H9 (cell line): Measurements from ENCODE around the gene TSC22D4. TPM values are rescaled to one million over a fixed set of nuclear protein-coding genes. Genes with fewer than 3 reads are reported as not detected.

Source experiments
- DNase-seq: peaks from one replicate; pipeline ENCODE4 v3.0.0-alpha.2; 2017
- H2AFZ ChIP-seq: one replicate; pipeline ENCODE4 v1.6.1; 2013; ENCODE audit warnings: mild to moderate bottlenecking, low read length, control low read depth, moderate library complexity
- H2AK5ac ChIP-seq: 2 replicates; pipeline ENCODE4 v1.6.1; 2013; ENCODE audit warnings: low read length, control low read depth, mixed read lengths; ENCODE audit not compliant: insufficient read length
- H2BK120ac ChIP-seq: one replicate; pipeline ENCODE4 v1.6.1; 2013; ENCODE audit warnings: low read depth, mild to moderate bottlenecking, low read length, control low read depth, inconsistent platforms; ENCODE audit not compliant: poor library complexity, severe bottlenecking
- H2BK12ac ChIP-seq: 2 replicates; pipeline ENCODE4 v1.6.1; 2013; ENCODE audit warnings: low read length, control low read depth, mixed read lengths, low read depth; ENCODE audit not compliant: insufficient read length
- H2BK15ac ChIP-seq: 2 replicates; pipeline ENCODE4 v1.6.1; 2013; ENCODE audit warnings: low read depth, low read length, control low read depth
- H2BK20ac ChIP-seq: one replicate; pipeline ENCODE4 v1.6.1; 2013; ENCODE audit warnings: low read depth, mild to moderate bottlenecking, low read length, control low read depth, inconsistent platforms; ENCODE audit not compliant: poor library complexity, severe bottlenecking
- H2BK5ac ChIP-seq: 2 replicates; pipeline ENCODE4 v1.6.1; 2013; ENCODE audit warnings: low read length, control low read depth, mixed read lengths; ENCODE audit not compliant: insufficient read length
- H3K14ac ChIP-seq: 2 replicates; pipeline ENCODE4 v1.6.1; 2013; ENCODE audit warnings: low read length, control low read depth; ENCODE audit not compliant: insufficient read depth
- H3K18ac ChIP-seq: 2 replicates; pipeline ENCODE4 v1.6.1; 2013; ENCODE audit warnings: low read depth, mild to moderate bottlenecking, mixed read lengths, low read length, control low read depth; ENCODE audit not compliant: insufficient read length
- H3K23ac ChIP-seq: 2 replicates; pipeline ENCODE4 v1.6.1; 2013; ENCODE audit warnings: low read length, control low read depth, mixed read lengths, low read depth; ENCODE audit not compliant: insufficient read length
- H3K23me2 ChIP-seq: 2 replicates; pipeline ENCODE4 v1.6.1; 2013; ENCODE audit warnings: low read depth, mild to moderate bottlenecking, mixed read lengths, low read length, control low read depth; ENCODE audit not compliant: insufficient read length, poor library complexity, severe bottlenecking
- H3K27ac ChIP-seq: 2 replicates; pipeline ENCODE4 v1.5.1; 2013; ENCODE audit warnings: low read length, control low read depth, mixed read lengths, low read depth; ENCODE audit not compliant: insufficient read length
- H3K27me3 ChIP-seq: 2 replicates; pipeline ENCODE4 v1.6.1; 2013; ENCODE audit warnings: low read length, control low read depth, inconsistent platforms; ENCODE audit not compliant: insufficient read depth
- H3K4ac ChIP-seq: 2 replicates; pipeline ENCODE4 v1.6.1; 2013; ENCODE audit warnings: low read depth, mild to moderate bottlenecking, control low read depth, inconsistent platforms, low read length, moderate library complexity
- H3K4me1 ChIP-seq: 2 replicates; pipeline ENCODE4 v1.6.1; 2013; ENCODE audit warnings: low read length, control low read depth, inconsistent platforms; ENCODE audit not compliant: insufficient read depth
- H3K4me2 ChIP-seq: 2 replicates; pipeline ENCODE4 v1.6.1; 2013; ENCODE audit warnings: low read length, control low read depth, mixed read lengths; ENCODE audit not compliant: insufficient read length, insufficient read depth
- H3K56ac ChIP-seq: 2 replicates; pipeline ENCODE4 v1.6.1; 2013; ENCODE audit warnings: low read depth, mild to moderate bottlenecking, mixed read lengths, low read length, control low read depth; ENCODE audit not compliant: insufficient read length
- H3K79me1 ChIP-seq: 2 replicates; pipeline ENCODE4 v1.6.1; 2013; ENCODE audit warnings: low read depth, mild to moderate bottlenecking, moderate library complexity, low read length, control low read depth, inconsistent platforms; ENCODE audit not compliant: insufficient read depth, poor library complexity, severe bottlenecking
- H3K79me2 ChIP-seq: 2 replicates; pipeline ENCODE4 v1.6.1; 2013; ENCODE audit warnings: low read length, control low read depth, inconsistent platforms; ENCODE audit not compliant: insufficient read depth
- H3K9ac ChIP-seq: 2 replicates; pipeline ENCODE4 v1.6.1; 2013; ENCODE audit warnings: low read length, control low read depth, mixed read lengths; ENCODE audit not compliant: insufficient read length; ENCODE audit errors: extremely low read depth
- H3K9me3 ChIP-seq: one replicate; pipeline ENCODE4 v1.6.1; 2013; ENCODE audit warnings: low read depth, low read length, inconsistent platforms; ENCODE audit not compliant: control insufficient read depth
- H3T11ph ChIP-seq: one replicate; pipeline ENCODE4 v1.6.1; 2013; ENCODE audit warnings: mild to moderate bottlenecking, low read length, control low read depth, inconsistent platforms
- H4K20me1 ChIP-seq: one replicate; pipeline ENCODE4 v1.6.1; 2013; ENCODE audit not compliant: control insufficient read depth, insufficient read length, insufficient read depth
- H4K5ac ChIP-seq: 2 replicates; pipeline ENCODE4 v1.6.1; 2013; ENCODE audit warnings: low read depth, mild to moderate bottlenecking, mixed read lengths, low read length, control low read depth; ENCODE audit not compliant: insufficient read length
- H4K8ac ChIP-seq: replicated peaks from 2 replicates; pipeline ENCODE4 v1.6.1; 2013; ENCODE audit warnings: low read length, control low read depth, mixed read lengths, low read depth; ENCODE audit not compliant: insufficient read length
- H4K91ac ChIP-seq: 2 replicates; pipeline ENCODE4 v1.6.1; 2013; ENCODE audit warnings: low read depth, mild to moderate bottlenecking, moderate library complexity, mixed read lengths, low read length, control low read depth; ENCODE audit not compliant: insufficient read length
- H3K27ac Mint-ChIP-seq, 3 experiments: 2 replicates in 2 of 3; 3 replicates in 1 of 3; pipeline ENCODE4 v1.8.0; 2020 to 2021; ENCODE audit warnings: mixed read lengths in 3 of 3, mild to moderate bottlenecking in 1 of 3, moderate library complexity in 1 of 3
- H3K27me3 Mint-ChIP-seq: 2 replicates; pipeline ENCODE4 v1.8.0; 2021; ENCODE audit warnings: low read depth, mild to moderate bottlenecking, moderate library complexity, mixed read lengths
- H3K36me3 Mint-ChIP-seq, 3 experiments: 2 replicates in 2 of 3; 3 replicates in 1 of 3; pipeline ENCODE4 v1.8.0; 2020 to 2021; ENCODE audit warnings: low read depth in 3 of 3, mixed read lengths in 3 of 3; ENCODE audit not compliant: insufficient read depth in 1 of 3
- H3K4me1 Mint-ChIP-seq, 2 experiments: 2 replicates each; pipeline ENCODE4 v1.8.0; 2020; ENCODE audit warnings: mixed read lengths in 2 of 2
- H3K4me3 Mint-ChIP-seq, 2 experiments: 2 replicates in 1 of 2; 3 replicates in 1 of 2; pipeline ENCODE4 v1.8.0; 2020 to 2021; ENCODE audit warnings: mild to moderate bottlenecking in 2 of 2, mixed read lengths in 2 of 2, moderate library complexity in 1 of 2
- H3K9me3 Mint-ChIP-seq, 2 experiments: 2 replicates in 1 of 2; 3 replicates in 1 of 2; pipeline ENCODE4 v1.8.0; 2020; ENCODE audit warnings: mild to moderate bottlenecking in 2 of 2, mixed read lengths in 2 of 2, moderate library complexity in 1 of 2
- WGBS: extraction: QIAGEN DNeasy Blood & Tissue Kit; methylation state at CpG from one replicate; pipeline ENCODE4 v1.1.7; 2013; ENCODE audit warnings: missing lambda C conversion rate, low lambda C conversion rate, mixed read lengths; ENCODE audit not compliant: insufficient read length; ENCODE audit errors: extremely low coverage; 5-methylcytosine and 5-hydroxymethylcytosine counted together
- total RNA-seq: library from RNA; stranded (reverse); gene quantifications from 2 replicates; pipeline ENCODE4 v1.2.1, GENCODE V29; 2021
- TF ChIP-seq, protein P1 (sequence below): fragments of 200-600 bp; sonication (generic); conservative IDR thresholded peaks from 3 replicates; pipeline ENCODE4 v1.8.0; 2021; ENCODE audit warnings: antibody characterized with exemption, mild to moderate bottlenecking

The TSC22D4 gene
- total RNA-seq, 1 experiment from 2014 or later: 17.5 TPM

- Mint-ChIP-seq H3K9me3 (0 out of 5 replicates have a peak, but pooled peaks cover 0 to 3% of the 10 kb centered on the region in 2 experiments), H3K27me3 (no peaks in the 10 kb centered on the region; the same call in 1 of the 2 replicates), H3K4me1 (peaks cover 3 to 8% of the 10 kb centered on the region in 2 experiments; a peak in 3 of 4 replicates), H3K36me3 (no peaks in the 10 kb centered on the region), H3K27ac (peak overlapping the region in 1 of 3 experiments; percentile 61; a peak in 1 of 7 replicates), H3K4me3 (no peak overlapping the region)
- Histone ChIP-seq H4K8ac (no peak overlapping the region), H3K23ac (no peak overlapping the region), H2BK5ac (no peak overlapping the region), H2AK5ac (no peak overlapping the region), H3K9me3 (no peaks in the 10 kb centered on the region), H3K14ac (no peak overlapping the region), H3K79me1 (no peaks in the 10 kb centered on the region), H3K4me1 (no peaks in the 10 kb centered on the region), H3K23me2 (no peaks in the 10 kb centered on the region), H3K18ac (no peak overlapping the region), H3K4ac (no peak overlapping the region), H2BK12ac (no peak overlapping the region), H2BK120ac (no peak overlapping the region), H4K20me1 (no peaks in the 10 kb centered on the region), H3K4me2 (no peak overlapping the region), H3K79me2 (no peaks in the 10 kb centered on the region), H3K56ac (no peak overlapping the region), H3K27ac (no peak overlapping the region), H2BK20ac (no peak overlapping the region), H2BK15ac (no peak overlapping the region), H3T11ph (no peak overlapping the region), H4K5ac (no peak overlapping the region), H3K27me3 (no peaks in the 10 kb centered on the region), H4K91ac (no peak overlapping the region), H2AFZ (no peak overlapping the region), H3K9ac (no peak overlapping the region)
- WGBS: no CpG with 5 or more reads among the region's 4 CpGs
- TF ChIP-seq, protein P1, sequence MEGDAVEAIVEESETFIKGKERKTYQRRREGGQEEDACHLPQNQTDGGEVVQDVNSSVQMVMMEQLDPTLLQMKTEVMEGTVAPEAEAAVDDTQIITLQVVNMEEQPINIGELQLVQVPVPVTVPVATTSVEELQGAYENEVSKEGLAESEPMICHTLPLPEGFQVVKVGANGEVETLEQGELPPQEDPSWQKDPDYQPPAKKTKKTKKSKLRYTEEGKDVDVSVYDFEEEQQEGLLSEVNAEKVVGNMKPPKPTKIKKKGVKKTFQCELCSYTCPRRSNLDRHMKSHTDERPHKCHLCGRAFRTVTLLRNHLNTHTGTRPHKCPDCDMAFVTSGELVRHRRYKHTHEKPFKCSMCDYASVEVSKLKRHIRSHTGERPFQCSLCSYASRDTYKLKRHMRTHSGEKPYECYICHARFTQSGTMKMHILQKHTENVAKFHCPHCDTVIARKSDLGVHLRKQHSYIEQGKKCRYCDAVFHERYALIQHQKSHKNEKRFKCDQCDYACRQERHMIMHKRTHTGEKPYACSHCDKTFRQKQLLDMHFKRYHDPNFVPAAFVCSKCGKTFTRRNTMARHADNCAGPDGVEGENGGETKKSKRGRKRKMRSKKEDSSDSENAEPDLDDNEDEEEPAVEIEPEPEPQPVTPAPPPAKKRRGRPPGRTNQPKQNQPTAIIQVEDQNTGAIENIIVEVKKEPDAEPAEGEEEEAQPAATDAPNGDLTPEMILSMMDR: no peak
- no peak for DNase-seq
Observed at GRCh38 chr7:100516135-100516812, 37.3 kb upstream of the TSC22D4 start.
